ENCODE results near the gene XPNPEP2.

DNA sequence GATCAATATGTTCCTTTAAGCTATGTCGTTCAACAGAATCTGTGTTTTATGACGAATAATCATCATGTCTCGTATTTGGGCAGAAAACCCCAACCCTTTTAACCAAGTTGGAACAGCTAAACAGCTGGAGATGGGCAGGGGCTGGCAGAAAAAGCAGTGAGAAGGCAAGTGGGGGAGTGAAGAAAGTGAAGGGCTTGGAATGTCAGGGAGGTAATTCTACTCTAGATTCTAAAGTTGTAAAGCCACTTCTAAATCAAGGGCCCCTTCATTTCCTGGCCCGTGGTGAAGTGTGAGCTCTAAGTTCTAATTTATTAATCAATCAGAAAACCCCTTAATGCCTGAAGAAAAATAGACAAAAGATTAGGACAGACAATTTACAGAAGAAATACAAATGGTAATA, 61.4 kb downstream of the XPNPEP2 start:
- TF ChIP-seq EZH2 (IDR thresholded peaks at IDR 0.05; ENCODE audit: insufficient read depth, poor library complexity, severe bottlenecking) (no peak), EZH2phosphoT487 (IDR thresholded peaks at IDR 0.05; ENCODE audit: insufficient read depth, low read depth) (no peak)
